GM12892 (cell line): Measurements from ENCODE around the gene EEF1AKMT4.

Experiments used
- POLR2A ChIP-seq: IDR thresholded peaks from 2 replicates; pipeline ENCODE4 v1.6.1; 2011; ENCODE audit warnings: low read depth, low read length, control low read depth
- POLR2AphosphoS5 ChIP-seq: IDR thresholded peaks from 2 replicates; pipeline ENCODE4 v1.6.1; 2011; ENCODE audit warnings: low read depth, low read length, control low read depth
- TAF1 ChIP-seq: IDR thresholded peaks from 2 replicates; pipeline ENCODE4 v1.6.1; 2011; ENCODE audit warnings: low read depth, mild to moderate bottlenecking, control low read depth, low read length, borderline replicate concordance

GRCh38 chr3:184241141-184241446, 8.4 kb upstream of the EEF1AKMT4 start:
- no peak for TF ChIP-seq POLR2A
- TF ChIP-seq POLR2AphosphoS5, result no peak
- TF ChIP-seq TAF1, result no peak
